GM19025 (cell line): ENCODE data around the gene ANKRD13C.
"Not testable (repeated sequence)": the region's sequence is repeated elsewhere in the genome, so short reads cannot be mapped to it uniquely, and the experiment has no call there.

Experiments used
- ATAC-seq: cut with Tn5 transposase; IDR thresholded peaks from one replicate; pipeline ENCODE4 v1.9.1; 2021; ENCODE audit warnings: mild to moderate bottlenecking, low read depth, moderate library complexity; ENCODE audit not compliant: unreplicated experiment

ANKRD13C gene

GRCh38 chr1:70354332-70355110, at the start of gene ANKRD13C:
ANKRD13C (minus strand) TSS chr1:70354722; CDS start chr1:70354408, 314 bp downstream.
- peak; percentile 89 for ATAC-seq

- ATAC-seq: no peak
Observed at GRCh38 chr1:70403759-70404158, 49.2 kb upstream of the ANKRD13C start.

GRCh38 chr1:70401974-70402373, 47.5 kb upstream of the ANKRD13C start:
- no peak for ATAC-seq

- ATAC-seq: no peak
Observed at GRCh38 chr1:70400335-70400734, 45.8 kb upstream of the ANKRD13C start.

GRCh38 chr1:70397013-70397412, 42.5 kb upstream of the ANKRD13C start:
- no peak for ATAC-seq

- no peak for ATAC-seq
Observed at GRCh38 chr1:70396607-70397006, 42.1 kb upstream of the ANKRD13C start.

GRCh38 chr1:70392626-70393025, 38.1 kb upstream of the ANKRD13C start:
- no peak for ATAC-seq

GRCh38 chr1:70387507-70387906, 33.0 kb upstream of the ANKRD13C start:
- ATAC-seq: no peak

- no peak for ATAC-seq
Observed at GRCh38 chr1:70386121-70386520, 31.6 kb upstream of the ANKRD13C start.

- ATAC-seq: no peak
Observed at GRCh38 chr1:70385477-70385876, 31.0 kb upstream of the ANKRD13C start.

- ATAC-seq: no peak
Observed at GRCh38 chr1:70384542-70384941, 30.0 kb upstream of the ANKRD13C start.

- no peak for ATAC-seq
Observed at GRCh38 chr1:70383483-70383882, 29.0 kb upstream of the ANKRD13C start.

GRCh38 chr1:70382682-70383081, 28.2 kb upstream of the ANKRD13C start:
- peak; percentile 81 for ATAC-seq

GRCh38 chr1:70376196-70376595, 21.7 kb upstream of the ANKRD13C start:
- ATAC-seq: no peak

GRCh38 chr1:70373580-70373979, 19.1 kb upstream of the ANKRD13C start:
- not testable (repeated sequence) for ATAC-seq

GRCh38 chr1:70372426-70372825, 17.9 kb upstream of the ANKRD13C start:
- ATAC-seq: no peak

- ATAC-seq: not testable (repeated sequence)
Observed at GRCh38 chr1:70371586-70371985, 17.1 kb upstream of the ANKRD13C start.

- not testable (repeated sequence) for ATAC-seq
Observed at GRCh38 chr1:70367397-70367796, 12.9 kb upstream of the ANKRD13C start.

- not testable (repeated sequence) for ATAC-seq
Observed at GRCh38 chr1:70366997-70367396, 12.5 kb upstream of the ANKRD13C start.

GRCh38 chr1:70366425-70366952, 12.0 kb upstream of the ANKRD13C start:
- not testable (repeated sequence) for ATAC-seq

GRCh38 chr1:70364439-70364838, 9.9 kb upstream of the ANKRD13C start:
- no peak for ATAC-seq

- no peak for ATAC-seq
Observed at GRCh38 chr1:70361727-70362398, 7.3 kb upstream of the ANKRD13C start.
